GM20000 (cell line): ENCODE measurements around the gene BMX.

ENCODE experiments used
- DNase-seq: peaks from one replicate; pipeline ENCODE4 v3.0.0; 2012; ENCODE audit warnings: low spot score
- TF ChIP-seq, protein P1 (sequence below): IDR thresholded peaks from 2 replicates; pipeline ENCODE4 v1.5.1; 2012; ENCODE audit warnings: mild to moderate bottlenecking, control low read depth; ENCODE audit errors: extremely low read depth, missing control alignments

The BMX gene

DNA sequence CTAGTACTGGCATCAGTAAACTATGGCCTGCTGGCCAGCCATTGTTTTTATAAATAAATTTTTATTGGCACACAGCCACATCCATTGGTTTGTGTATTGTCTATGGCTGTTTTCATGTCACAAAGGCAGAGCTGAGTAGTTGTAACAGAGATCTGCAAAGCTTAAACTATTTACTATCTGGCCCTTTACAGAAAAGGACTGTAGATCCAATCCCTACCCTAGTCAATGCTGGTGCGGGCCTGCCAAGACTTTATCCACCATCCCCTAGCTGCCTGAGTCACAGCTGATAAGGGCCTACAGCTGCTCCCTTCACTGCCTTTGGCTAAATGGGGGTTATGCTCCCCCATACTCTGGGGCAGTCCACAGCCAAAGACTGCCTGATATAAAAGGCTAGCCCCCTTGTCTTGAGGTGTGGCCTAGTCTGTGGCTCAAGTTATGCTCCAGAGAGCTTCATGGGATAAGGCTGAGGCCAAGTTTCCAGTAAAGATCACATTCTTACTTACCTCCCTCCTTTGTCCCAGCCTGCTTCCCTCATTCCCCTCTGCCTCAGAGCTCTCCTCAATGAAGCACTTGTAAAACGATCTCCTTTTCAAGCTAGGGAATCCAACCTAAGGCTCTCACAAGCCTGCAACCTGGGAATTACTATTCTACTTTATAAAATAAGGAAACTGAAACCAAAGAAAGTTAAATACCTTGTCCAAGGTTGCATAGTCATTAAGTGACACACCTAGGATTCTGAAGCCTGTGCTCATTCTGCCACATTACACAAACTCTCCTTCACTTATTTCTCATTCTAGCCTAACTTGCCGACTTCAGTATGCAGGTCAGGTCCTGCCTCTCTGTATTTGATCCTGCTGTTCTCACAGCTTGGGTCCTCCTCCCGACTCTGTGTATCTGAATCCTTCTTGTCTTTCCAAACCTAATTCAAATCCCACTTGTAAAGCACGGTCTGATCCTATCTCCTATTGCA, 79.5 kb downstream of the BMX start:
- DNase-seq = no peak
- TF ChIP-seq, protein P1, sequence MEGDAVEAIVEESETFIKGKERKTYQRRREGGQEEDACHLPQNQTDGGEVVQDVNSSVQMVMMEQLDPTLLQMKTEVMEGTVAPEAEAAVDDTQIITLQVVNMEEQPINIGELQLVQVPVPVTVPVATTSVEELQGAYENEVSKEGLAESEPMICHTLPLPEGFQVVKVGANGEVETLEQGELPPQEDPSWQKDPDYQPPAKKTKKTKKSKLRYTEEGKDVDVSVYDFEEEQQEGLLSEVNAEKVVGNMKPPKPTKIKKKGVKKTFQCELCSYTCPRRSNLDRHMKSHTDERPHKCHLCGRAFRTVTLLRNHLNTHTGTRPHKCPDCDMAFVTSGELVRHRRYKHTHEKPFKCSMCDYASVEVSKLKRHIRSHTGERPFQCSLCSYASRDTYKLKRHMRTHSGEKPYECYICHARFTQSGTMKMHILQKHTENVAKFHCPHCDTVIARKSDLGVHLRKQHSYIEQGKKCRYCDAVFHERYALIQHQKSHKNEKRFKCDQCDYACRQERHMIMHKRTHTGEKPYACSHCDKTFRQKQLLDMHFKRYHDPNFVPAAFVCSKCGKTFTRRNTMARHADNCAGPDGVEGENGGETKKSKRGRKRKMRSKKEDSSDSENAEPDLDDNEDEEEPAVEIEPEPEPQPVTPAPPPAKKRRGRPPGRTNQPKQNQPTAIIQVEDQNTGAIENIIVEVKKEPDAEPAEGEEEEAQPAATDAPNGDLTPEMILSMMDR = no peak

DNA sequence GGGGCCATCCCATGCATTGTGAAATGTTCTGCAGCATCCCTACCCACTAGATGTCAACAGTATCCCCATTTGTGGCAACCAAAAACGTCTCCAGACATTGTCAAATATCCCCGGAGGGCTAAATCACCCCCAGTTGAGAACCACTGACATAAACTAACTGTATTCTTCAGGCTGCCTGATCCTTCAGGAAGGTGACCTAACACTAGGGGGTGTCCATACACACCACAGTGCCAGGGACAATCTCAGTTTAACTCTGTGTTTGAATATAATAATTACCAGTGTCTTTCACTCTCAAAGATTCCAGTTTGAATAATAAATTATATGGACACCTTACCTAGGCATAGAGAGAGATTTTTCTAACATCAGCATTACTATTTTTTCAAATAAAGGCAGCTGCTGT, 93.8 kb downstream of the BMX start:
- no peak for DNase-seq
- TF ChIP-seq, protein P1 = no peak

DNA sequence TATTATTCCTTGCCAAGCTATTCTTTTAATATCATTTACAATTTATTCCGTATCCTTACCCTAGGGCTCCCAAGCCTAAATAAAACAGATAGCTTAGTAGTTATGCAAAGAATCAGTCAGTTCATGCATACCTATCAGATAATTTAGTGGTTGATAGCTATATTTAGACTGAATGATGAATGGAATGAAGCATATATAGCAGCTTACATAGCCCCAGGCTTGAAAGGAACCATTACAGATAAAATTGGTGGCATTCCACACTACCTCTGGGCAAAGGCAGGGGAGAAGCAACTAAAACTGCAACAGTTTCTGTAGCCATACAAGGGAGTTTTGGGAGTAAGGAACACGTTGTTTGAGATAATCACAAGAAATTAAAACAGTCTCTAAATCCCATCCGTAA, 97.4 kb downstream of the BMX start:
- TF ChIP-seq, protein P1 = no peak
- no peak for DNase-seq

DNA sequence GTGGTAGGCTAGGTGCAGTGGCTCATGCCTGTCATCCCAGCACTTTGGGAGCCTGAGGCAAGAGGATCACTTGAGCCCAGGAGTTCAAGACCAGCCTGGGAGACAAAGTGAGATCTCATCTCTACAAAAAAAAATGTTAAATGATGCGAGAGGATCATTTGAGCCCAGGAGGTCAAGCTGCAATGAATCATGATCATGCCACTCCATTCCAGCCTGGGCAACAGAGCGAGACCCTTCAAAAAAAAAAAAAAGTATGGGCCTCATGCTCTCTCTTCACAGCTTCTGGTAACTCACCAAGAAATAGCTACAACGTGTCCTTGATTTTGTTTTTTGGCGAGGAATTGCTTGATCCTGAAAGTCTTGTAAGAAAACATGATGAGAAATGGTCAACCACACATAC, 98.9 kb downstream of the BMX start:
- TF ChIP-seq, protein P1 = no peak

DNA sequence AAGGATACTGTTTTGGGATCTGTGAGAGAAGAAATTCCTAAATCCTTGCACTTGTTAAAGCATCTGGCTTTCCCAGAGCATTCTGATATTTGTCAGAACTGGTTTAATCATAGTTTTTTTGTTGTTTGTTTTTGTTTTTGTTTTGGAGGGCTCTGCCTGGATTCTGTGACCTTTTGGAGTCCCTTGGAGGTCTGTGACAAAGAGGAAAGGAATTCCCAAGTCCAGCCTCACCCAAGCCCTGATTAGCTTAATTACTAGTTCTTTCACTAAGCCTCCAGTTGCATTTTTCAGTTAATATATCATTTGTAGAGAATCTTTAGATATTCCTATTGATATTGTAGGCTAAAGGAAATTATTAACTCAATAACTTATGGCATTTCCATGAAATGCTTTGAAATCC, 99.4 kb downstream of the BMX start:
- TF ChIP-seq, protein P1 = no peak
- no peak for DNase-seq

More for the DNA sequence above, 98.9 kb downstream of the BMX start:
- DNase-seq = no peak

DNA sequence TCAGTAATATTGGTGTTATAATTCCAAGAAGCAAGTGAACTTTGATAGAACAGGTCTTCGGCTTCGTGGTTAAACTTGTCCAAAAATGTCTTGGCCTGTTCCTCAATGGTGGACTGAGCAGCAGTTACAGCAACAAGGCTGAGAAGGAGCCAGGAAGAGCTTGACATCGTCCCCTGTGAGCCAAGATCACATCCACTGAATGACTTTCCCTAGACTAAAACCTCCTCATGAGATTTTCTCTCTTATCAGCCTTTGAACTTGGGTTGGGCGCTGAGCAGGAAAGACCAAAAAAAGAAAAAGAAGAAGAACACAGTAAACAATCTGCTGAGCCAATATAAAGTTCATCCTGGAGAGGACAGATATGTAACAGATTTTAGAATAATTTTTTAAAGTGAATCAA, 100.1 kb downstream of the BMX start, which contains the start of gene ACE2:
ACE2 (minus strand) TSS at position 216 of the 400 bp plus-strand sequence; CDS start at position 167, 49 bp downstream.
- TF ChIP-seq, protein P1 = no peak
- no peak for DNase-seq

DNA sequence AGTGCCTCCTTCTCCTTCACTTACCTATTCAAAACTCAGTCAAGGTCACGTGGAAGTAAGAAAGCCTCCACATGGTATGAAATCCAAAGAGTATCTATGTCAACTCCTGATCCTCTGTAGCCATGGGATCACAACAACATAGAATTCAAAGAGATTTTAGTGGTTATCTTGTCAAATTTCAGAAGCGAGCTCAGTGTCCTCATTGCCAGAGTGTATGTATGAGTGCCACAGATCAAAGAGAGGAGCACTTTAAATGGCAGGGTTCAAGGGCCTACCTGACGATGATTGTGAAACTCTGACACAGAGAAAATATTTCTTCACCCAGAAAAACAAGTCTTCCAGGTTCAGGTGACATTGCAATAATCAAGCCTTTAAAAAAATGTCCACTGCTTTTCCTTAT, 101.3 kb downstream of the BMX start:
- TF ChIP-seq, protein P1 = no peak
- DNase-seq = no peak
